Loucy (cell line): ENCODE data around the gene ABHD10.

Experiments used
- EZH2phosphoT487 ChIP-seq: fragments of 200-600 bp; IDR thresholded peaks from 2 replicates; pipeline ENCODE4 v1.6.1; 2018; ENCODE audit warnings: antibody characterized with exemption, mild to moderate bottlenecking, moderate library complexity, borderline replicate concordance
- TF ChIP-seq, protein P1 (sequence below): fragments of 200-600 bp; sonication (generic); conservative IDR thresholded peaks from 2 replicates; pipeline ENCODE4 v1.5.1; 2014; ENCODE audit warnings: mild to moderate bottlenecking, antibody characterized with exemption, low read length

DNA sequence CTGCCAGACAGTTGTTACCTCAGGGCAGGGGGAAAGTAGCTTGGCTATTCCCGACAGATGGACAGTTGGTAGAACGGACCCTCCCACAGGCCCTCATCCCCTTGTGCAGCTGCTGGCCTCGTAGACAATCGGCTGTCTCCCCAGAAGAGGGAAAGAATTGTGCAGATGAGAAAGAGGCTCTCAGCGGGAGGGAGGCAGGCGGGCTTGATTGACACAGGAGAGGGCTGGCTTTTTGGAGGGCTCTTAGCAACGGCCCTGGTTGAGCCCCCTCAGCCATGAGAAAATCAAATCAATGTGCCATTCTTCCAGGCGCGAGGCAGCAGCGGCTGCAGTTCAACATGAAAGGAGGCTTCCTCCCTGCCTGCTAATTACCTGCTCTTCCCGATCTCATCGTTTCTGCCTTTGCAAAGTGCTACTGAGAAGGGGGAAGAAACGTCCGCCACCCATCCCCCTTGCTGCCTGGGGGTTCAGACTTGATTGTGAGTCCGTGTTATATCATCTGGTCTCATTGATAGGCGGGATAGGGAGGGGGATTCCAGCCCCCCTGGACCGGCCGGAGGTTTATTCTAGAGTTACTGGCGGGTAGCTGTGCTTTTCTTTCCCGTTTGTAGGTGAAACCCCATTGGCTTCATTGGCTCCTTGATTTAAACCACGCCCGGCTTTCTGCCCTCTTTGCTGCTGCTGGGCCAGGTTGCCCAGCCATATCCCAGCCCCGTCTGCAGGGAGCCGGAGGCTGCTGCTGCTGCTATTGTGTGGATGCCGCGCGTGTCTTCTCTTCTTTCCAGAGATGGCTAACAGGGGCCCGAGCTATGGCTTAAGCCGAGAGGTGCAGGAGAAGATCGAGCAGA is 20.0 kb downstream of the ABHD10 start, which contains the start of gene TAGLN3:
- TF ChIP-seq, protein P1, sequence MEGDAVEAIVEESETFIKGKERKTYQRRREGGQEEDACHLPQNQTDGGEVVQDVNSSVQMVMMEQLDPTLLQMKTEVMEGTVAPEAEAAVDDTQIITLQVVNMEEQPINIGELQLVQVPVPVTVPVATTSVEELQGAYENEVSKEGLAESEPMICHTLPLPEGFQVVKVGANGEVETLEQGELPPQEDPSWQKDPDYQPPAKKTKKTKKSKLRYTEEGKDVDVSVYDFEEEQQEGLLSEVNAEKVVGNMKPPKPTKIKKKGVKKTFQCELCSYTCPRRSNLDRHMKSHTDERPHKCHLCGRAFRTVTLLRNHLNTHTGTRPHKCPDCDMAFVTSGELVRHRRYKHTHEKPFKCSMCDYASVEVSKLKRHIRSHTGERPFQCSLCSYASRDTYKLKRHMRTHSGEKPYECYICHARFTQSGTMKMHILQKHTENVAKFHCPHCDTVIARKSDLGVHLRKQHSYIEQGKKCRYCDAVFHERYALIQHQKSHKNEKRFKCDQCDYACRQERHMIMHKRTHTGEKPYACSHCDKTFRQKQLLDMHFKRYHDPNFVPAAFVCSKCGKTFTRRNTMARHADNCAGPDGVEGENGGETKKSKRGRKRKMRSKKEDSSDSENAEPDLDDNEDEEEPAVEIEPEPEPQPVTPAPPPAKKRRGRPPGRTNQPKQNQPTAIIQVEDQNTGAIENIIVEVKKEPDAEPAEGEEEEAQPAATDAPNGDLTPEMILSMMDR = no peak
- no peak for TF ChIP-seq EZH2phosphoT487
